ENCODE data around the gene NR1D1.

The NR1D1 gene

GRCh38 chr17:40061609-40062038 is 38.8 kb downstream of the NR1D1 start:
- no peaks in the 10 kb centered on the region for H3K9me3 Mint-ChIP-seq
- peak overlapping the region; percentile 87 for H3K4me3 Mint-ChIP-seq
- no peaks in the 10 kb centered on the region for H3K36me3 Mint-ChIP-seq
- peaks cover 29% of the 10 kb centered on the region for H3K4me1 Mint-ChIP-seq
- DNase-seq (ENCODE audit: low spot score in 2 of 2) (no peak), ATAC-seq (ENCODE audit: low read depth) (no peak)
- H3K27me3 Mint-ChIP-seq = peaks cover 3% of the 10 kb centered on the region
- H3K27ac Mint-ChIP-seq = peak overlapping the region; percentile 85

GRCh38 chr17:40060887-40061608 is 39.3 kb downstream of the NR1D1 start:
- Mint-ChIP-seq H3K4me1 (peaks cover 29% of the 10 kb centered on the region), H3K27ac (no peak overlapping the region), H3K4me3 (no peak overlapping the region)

GRCh38 chr17:40059729-40060475 is 40.5 kb downstream of the NR1D1 start:
- H3K27ac Mint-ChIP-seq = no peak overlapping the region
- H3K4me3 Mint-ChIP-seq = no peak overlapping the region
- no peak for DNase-seq (ENCODE audit: low spot score in 2 of 2)
- H3K27me3 Mint-ChIP-seq = peaks cover 3% of the 10 kb centered on the region
- no peaks in the 10 kb centered on the region for H3K36me3 Mint-ChIP-seq
- no peaks in the 10 kb centered on the region for H3K9me3 Mint-ChIP-seq
- H3K4me1 Mint-ChIP-seq = peaks cover 25% of the 10 kb centered on the region
- no peak for ATAC-seq (ENCODE audit: low read depth)

More at GRCh38 chr17:40060887-40061608, 39.3 kb downstream of the NR1D1 start:
- no peak for ATAC-seq (ENCODE audit: low read depth)
- Mint-ChIP-seq H3K9me3 (no peaks in the 10 kb centered on the region), H3K27me3 (peaks cover 3% of the 10 kb centered on the region), H3K36me3 (no peaks in the 10 kb centered on the region)
- DNase-seq (ENCODE audit: low spot score in 2 of 2) = no peak

GRCh38 chr17:40058865-40059264 is 41.5 kb downstream of the NR1D1 start:
- Mint-ChIP-seq H3K4me3 (no peak overlapping the region), H3K27ac (no peak overlapping the region), H3K9me3 (no peaks in the 10 kb centered on the region), H3K36me3 (no peaks in the 10 kb centered on the region), H3K4me1 (peaks cover 19% of the 10 kb centered on the region), H3K27me3 (peaks cover 3% of the 10 kb centered on the region)
- DNase-seq (ENCODE audit: low spot score in 2 of 2) = no peak
- ATAC-seq (ENCODE audit: low read depth) = no peak

- H3K4me3 Mint-ChIP-seq = no peak overlapping the region
- no peak overlapping the region for H3K27ac Mint-ChIP-seq
- peaks cover 13% of the 10 kb centered on the region for H3K4me1 Mint-ChIP-seq
- DNase-seq (ENCODE audit: low spot score in 2 of 2) (no peak), ATAC-seq (ENCODE audit: low read depth) (no peak)
- peaks cover 3% of the 10 kb centered on the region for H3K27me3 Mint-ChIP-seq
- no peaks in the 10 kb centered on the region for H3K9me3 Mint-ChIP-seq
- no peaks in the 10 kb centered on the region for H3K36me3 Mint-ChIP-seq
Observed at GRCh38 chr17:40058186-40058784, 42.1 kb downstream of the NR1D1 start.

- peaks cover 3% of the 10 kb centered on the region for H3K27me3 Mint-ChIP-seq
- peaks cover 5% of the 10 kb centered on the region for H3K4me1 Mint-ChIP-seq
- H3K4me3 Mint-ChIP-seq = no peak overlapping the region
- H3K9me3 Mint-ChIP-seq = no peaks in the 10 kb centered on the region
- peaks cover 4% of the 10 kb centered on the region for H3K36me3 Mint-ChIP-seq
- DNase-seq (ENCODE audit: low spot score in 2 of 2) (no peak), ATAC-seq (ENCODE audit: low read depth) (no peak)
- H3K27ac Mint-ChIP-seq = no peak overlapping the region
Observed at GRCh38 chr17:40056379-40057015, 43.9 kb downstream of the NR1D1 start.
